SKM-1 (cell line): Measurements from ENCODE around the gene GJB5.
"Not testable (repeated sequence)": the region's sequence is repeated elsewhere in the genome, so short reads cannot be mapped to it uniquely, and the experiment has no call there.

Source experiments
- DNase-seq: peaks from one replicate; lab custom pipeline; 2025; ENCODE audit not compliant: unreplicated experiment; lab: John Stamatoyannopoulos, UW

Gene GJB5

DNA sequence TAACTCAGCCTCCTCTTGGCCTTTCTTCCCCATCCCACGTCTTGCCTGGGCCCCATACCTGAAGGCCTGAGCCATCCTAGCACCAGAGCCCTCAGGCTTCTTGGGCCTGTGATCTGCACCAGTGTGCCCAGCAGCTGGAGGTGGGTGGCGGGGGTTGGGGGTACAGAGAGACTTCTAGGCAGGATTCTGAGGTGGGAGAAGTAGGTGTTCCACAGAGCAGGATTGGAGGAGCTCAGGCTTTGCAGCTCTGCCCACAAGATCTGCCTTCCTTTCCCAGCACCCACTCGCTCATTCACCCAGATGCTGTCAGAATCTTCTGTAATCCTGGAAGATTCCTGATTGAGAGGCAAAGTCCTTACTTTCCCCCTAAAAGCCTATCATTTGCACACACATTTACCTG is 10.0 kb upstream of the GJB5 start:
- DNase-seq = no peak

DNA sequence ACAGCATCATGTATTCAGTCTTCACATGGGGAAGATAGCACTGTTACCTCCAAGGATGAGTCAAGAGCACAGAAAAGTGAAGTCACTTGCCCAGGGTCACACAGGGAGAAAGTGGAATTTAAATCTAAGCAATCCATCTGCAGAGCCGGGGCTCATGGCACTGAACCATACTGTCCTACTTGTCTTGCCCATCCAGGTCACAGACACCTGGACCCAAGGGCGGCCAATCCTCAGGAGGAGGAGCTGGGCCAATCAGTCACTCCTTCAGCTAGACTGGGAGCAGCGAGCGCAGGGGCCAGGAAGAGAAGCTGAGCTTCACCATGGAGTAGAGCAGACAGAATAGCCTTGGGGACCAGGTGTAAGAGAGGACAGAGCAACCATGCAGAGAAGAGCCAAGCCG is 9.2 kb upstream of the GJB5 start:
- no peak for DNase-seq

DNA sequence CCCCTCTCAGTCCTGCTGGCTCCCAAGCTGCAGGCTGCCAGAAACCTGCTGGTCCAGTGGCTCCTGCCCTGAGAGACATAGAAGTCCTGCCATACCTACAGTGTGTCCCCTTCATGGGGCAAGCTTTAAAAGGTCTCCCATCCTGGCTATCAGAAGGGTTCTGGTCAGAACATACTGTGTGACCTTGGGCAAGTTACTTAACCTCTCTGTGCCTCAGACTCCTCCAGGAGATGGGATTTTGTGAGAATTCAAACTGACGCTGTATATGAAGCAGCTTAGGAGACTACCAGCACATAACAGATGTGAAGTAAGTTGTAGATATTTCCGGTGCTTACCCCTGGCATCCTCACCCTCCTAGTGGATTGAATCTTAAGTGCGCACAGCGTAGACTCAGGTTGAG is 8.7 kb upstream of the GJB5 start:
- no peak for DNase-seq

DNA sequence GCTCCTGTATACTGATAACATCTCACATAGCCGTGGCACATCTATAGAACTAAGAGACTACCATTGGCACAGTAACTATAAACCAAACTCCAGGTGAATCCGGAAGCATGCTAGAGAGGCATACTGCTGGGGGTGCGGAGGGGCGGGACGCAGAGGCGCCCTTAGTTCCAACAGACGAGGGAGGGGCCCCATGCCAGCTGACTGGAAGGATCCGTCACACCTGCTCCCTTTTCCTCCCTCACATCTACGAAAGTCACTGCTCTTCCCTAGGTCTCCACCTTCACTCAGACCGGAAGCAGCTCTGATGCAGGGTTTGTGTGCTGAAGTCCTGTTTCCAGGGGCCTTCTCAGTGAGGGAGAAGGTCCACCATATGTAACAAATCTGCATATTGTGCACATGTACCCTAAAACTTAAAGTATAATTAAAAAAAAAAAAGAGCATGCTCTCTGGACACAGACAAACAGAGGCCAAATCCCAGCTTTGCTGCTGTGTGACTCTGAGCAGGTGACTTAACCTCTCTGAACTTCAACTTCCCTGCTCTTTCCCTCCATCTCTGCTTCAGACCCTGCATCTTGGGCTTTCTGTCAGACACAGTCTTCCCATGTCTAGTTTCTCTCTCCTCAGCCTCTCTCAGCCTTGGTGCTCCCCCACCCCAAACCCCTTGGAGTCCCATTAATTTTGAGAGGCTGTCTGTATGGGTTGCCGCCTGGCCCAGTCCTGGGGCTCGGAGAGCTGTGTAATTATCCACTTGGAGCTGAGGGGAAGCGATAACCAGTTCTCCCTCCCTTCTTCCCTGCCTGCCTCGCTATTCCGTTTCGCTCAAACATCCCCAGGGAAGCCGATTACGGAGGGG is 7.8 kb upstream of the GJB5 start:
- no peak for DNase-seq

DNA sequence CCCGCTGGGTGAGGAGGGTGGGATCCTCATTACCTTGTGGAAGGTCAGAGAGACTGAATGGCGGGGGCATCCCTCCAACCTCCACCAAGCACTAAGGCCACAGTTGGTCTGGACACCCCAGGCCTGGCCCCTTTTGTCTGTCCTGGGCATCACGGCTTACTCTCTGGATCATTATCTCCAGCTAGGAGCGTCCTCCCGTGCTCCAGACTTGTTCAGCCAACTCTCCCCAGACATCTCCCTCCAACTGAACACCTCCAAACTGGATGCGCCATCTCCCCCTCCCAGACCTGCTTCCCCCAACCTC is 7.3 kb upstream of the GJB5 start:
- DNase-seq = no peak

DNA sequence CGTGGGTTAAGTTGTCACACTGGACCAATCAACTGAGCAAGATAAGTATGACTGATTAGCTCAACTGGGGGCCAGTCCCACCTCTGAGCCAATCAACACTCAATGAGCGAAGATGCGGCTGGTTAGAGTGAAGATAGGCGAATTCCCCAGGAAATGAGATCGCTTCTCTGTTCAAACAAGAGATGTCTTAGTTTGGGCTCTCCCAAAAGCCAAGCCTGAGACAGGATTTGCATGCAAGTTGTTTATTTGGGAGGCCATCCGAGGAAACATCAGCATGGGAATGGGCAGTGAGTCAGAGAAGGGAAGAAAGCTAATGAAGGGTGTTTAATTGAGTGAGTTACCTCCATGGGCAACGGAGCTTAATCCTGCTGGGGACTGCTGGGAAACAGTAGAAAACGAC is 4.9 kb upstream of the GJB5 start:
- no peak for DNase-seq

DNA sequence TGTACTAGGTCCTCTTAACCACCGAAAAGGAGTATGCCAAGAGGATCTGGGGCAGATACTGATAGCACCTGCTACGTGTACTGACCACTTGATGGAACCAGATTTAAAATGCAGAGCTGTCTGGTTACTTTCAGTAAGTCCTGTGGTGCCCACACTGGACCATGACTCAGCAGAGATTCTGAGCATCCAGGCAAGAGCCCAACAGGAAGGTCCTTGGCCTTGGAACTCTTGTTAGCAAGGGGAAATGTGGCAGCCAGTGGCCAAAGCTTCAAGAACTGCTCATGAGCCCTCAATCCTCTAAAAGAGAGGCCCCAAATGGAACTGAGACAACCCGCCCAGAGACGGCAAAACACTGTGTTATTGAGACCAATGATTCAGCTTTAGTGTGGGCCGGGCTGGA is 4.2 kb upstream of the GJB5 start:
- no peak for DNase-seq

DNA sequence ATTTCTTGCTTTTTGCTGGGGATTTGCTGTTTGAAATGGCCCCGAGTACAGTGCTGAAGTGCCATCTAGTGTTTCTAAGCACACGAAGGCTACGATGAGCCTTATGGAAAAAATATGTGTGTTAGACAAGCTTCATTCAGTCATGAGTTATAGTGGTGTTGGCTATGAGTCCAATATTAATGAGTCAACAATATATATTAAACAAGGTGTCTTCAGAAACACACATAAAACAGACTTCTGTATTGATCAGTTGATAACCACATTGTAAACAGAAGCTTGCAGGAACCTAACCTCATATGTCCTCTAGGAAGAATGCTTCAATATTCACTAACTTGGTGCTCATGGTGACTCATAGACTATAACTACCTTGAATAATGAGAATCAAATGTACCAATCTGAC is 1.7 kb upstream of the GJB5 start:
- no peak for DNase-seq

DNA sequence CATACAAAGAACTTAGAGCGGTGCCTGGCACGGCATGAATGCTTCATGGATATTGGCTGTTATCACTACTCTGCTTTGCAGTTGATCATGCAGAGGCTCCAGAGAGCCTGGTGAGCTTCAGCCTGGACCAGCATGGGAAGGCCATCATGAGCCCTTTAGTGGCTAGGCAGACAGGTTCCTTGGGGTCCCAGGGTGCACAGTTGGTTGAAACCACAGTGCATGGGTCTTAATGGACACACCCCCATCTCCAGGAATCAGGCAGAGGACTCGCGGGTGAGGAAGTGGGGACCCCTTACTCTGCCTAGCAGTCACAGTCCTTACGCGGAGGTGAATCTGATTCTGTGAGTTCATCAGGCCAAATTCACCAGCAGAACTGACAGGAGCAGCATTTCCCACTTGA is 1.1 kb downstream of the GJB5 start:
- no peak for DNase-seq

DNA sequence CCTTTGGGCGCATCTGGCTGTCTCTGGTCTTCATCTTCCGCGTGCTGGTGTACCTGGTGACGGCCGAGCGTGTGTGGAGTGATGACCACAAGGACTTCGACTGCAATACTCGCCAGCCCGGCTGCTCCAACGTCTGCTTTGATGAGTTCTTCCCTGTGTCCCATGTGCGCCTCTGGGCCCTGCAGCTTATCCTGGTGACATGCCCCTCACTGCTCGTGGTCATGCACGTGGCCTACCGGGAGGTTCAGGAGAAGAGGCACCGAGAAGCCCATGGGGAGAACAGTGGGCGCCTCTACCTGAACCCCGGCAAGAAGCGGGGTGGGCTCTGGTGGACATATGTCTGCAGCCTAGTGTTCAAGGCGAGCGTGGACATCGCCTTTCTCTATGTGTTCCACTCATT is 2.5 kb downstream of the GJB5 start:
- DNase-seq = no peak

DNA sequence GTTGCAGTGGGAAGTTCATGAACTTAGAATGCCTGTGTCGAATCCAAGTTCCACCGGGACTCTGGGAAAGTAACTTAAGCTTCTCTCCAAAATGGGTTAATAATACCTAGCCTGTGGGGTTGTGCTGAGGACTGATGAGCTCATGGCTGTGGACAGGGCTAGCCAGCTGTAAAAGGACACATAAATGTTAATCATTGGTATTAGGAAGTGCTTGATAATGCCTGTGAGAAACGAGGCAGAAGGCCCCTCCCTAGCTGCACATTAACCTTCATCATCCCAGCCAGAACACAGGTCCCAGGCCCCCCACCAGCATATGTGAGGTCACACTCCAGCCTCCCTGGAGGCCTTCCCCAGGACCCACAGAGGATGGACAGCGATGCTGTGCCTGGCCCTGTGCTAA is 3.9 kb downstream of the GJB5 start:
- DNase-seq = no peak

DNA sequence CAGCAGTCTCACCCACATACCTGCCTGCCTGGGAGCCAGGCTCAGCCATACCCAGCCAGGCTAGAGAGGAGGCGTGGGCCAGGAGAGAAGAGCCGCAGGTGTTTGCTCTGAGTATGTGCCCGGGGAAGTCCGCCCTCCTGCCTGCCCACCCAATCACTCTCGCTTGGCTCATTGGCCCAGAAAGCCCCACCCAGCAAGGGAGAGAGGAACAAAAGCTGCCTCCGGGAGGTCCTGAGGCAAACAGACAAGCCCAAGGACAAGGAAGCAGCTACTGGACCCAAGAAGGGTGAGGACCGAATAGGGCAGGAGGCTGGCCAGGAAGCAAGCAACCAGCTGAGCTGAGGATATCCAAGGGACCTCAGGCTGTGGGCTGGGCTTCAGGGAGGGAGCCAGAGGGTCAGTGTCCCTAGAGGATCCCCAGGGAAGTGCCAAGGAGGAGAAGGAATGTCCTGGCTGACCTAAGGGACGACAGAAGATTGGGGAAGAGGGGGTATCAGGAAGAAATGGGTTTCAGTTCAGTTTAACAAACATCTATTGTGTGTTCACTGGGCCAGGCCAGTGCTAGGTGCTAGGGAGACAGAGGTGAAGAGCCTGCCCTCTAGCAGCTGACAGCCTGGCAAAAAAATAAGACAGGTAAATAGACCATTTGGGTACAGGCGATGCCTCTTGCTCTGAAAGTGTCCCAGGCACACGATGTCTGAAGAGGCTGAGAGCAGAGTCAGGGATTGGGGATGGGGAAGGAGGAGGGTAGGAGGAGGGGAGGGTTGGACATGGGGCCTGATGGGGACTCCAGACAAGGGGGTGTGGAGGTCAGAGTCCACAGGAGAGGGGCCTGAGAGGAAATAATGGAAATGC is 4.9 kb downstream of the GJB5 start, which contains the start of gene GJB4:
Gene GJB4 (plus strand): TSS at position 238 of the 855 bp plus-strand sequence. CDS start 1,515 bp downstream, outside the sequence.
- no peak for DNase-seq

DNA sequence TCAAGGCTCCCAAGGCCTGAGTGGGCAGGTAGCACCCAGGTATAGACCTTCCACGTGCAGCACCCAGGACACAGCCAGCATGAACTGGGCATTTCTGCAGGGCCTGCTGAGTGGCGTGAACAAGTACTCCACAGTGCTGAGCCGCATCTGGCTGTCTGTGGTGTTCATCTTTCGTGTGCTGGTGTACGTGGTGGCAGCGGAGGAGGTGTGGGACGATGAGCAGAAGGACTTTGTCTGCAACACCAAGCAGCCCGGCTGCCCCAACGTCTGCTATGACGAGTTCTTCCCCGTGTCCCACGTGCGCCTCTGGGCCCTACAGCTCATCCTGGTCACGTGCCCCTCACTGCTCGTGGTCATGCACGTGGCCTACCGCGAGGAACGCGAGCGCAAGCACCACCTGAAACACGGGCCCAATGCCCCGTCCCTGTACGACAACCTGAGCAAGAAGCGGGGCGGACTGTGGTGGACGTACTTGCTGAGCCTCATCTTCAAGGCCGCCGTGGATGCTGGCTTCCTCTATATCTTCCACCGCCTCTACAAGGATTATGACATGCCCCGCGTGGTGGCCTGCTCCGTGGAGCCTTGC is 6.4 kb downstream of the GJB5 start:
- no peak for DNase-seq

DNA sequence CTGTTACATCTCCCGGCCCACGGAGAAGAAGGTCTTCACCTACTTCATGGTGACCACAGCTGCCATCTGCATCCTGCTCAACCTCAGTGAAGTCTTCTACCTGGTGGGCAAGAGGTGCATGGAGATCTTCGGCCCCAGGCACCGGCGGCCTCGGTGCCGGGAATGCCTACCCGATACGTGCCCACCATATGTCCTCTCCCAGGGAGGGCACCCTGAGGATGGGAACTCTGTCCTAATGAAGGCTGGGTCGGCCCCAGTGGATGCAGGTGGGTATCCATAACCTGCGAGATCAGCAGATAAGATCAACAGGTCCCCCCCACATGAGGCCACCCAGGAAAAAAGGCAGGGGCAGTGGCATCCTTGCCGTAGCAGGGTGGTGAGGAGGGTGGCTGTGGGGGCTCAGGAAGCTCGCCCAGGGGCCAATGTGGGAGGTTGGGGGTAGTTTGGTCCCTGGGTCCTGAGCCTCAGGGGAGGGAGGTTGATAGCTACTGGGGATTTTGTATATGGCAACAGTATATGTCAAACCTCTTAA is 7.0 kb downstream of the GJB5 start:
- DNase-seq = no peak

DNA sequence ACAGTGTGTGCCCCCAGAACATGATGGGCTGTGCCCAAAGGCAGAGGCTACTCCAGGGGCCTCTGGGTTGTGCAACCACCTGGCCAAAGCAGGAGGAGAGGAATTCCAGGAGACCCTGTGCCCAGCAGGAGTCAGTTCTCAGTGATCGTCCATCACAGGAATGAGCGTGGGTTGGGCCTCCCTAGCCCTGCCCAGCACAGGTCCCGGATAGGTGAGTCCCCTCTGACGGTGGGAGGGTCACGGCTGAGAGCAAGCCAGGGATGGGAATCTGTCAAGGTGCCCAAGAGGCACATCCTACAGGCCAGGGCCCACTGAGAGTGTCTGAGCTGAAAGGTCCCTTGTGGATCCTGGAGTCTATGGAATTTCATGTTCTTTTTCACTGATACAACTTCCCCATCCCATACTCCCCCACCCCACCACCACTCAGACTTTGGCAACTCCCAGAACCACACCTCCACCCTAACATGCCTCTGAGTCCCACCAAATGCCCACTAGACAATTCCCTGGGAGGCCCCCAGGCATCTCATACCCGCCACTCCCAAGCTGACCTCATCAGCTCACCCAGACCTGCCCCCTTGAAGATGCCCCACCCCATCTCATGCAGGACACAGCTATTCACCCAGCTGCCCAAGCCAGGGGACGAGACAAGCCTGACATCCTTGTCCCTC is 7.8 kb downstream of the GJB5 start:
- no peak for DNase-seq

DNA sequence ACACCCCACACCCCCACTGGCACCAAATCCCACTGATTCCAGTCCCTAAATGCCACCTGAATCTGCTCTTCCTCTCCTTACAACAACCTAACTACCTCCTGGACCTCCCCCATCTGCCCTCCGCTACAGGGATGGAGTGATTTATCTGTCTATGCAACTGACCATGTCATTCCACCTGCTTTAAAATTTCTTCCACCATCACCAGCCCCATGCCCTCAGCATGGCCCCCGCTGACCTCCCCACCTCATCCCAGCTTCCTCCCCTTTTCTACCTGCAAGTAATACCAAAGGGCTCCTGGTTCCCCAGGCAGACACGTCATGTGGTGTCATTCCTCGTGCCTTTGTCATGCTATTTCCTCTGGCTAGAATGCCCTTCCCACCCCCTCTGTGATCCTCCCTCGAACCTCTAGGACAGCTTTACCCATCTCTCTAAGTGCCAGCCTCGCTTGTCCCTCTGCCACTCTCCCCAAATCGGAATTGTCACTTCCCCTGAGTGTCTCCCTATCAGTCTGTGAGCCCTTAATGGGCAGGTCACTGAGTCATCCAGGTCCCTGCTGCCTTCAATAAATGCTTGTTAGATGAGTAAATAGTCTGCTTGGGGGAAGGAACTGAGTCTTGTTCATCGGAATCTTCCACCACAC is 8.4 kb downstream of the GJB5 start:
- no peak for DNase-seq

DNA sequence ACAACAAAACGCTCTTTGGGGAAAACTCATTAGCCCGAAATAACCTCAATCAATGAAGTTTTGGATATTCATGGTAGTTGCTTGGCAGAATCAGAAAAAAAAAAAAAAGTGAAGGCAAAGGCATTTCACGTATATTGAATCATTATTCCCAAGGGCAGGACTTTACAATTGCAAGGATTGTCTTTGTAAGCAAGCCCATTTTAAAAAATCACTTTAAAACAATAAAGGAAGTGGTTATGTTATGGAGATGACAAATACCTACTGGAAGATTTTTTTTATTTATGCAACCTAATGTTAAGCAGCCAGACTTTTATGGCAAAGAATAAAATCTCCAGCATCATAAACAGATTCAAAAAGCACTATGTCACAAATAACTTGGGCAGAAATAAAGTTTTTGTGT is 14.0 kb downstream of the GJB5 start:
- DNase-seq = no peak

DNA sequence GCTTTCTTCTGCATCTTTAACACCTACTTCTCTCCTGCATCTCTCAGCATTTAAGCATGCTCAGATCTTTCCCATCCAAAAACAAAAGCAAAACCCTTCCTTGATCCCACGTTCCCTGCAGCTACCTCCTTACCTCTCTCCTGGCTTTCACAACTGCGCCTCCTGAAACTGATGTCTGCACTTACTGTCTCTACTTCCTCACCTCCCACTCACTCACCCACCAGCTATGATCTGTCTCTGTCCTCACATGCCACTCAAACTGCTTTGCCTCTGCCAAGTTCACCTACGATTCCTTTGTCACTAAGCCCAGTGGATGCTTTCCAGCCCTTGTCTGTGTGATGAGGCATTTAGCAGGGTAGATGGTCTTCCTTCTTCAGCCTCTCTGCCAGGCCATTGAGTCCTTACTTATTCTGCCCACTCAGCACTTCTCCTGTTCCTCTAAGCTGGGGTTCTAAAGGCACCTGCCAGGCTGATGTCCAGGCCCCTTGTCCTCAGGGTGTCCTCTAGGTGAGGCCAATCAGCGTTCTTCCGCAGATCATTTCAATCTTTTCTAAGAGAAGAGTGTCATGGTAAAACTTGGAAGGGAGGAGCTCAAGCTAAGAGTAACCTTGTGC is 16.2 kb downstream of the GJB5 start:
- DNase-seq = no peak

DNA sequence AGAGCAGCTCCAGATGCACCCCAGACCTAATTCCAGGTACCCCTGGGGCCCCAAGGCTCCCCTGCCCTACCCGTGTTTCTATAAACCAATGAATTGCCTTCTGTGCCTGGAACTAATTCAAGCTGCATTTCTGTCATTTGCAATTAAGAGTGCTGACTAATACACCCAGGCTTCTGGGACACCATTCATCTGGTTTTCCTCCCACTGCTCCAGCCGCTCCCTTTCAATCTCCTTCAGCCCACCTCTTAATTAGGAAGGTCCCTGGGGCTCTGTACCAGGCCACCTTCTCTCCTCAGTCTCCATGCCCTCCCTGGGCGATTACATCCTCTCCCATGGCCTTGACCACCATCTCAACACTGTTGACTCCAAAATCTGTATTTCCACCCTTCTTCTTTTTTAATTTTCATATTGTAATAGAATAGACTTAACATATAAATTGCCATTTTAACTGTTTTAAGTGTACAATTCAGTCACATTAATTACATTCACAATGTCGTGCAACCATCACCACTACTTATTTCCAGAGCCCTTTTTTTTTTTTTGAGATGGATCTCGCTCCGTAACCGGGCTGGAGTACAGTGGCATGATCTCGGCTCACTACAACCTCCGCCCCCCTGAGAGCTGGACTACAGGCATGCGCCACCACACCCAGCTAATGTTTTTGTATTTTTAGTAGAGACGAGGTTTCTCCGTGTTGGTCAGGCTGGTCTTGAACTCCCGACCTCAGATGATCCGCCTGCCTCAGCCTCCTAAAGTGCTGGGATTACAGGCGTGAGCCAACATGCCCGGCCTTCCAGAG is 16.9 kb downstream of the GJB5 start:
- DNase-seq = no peak

DNA sequence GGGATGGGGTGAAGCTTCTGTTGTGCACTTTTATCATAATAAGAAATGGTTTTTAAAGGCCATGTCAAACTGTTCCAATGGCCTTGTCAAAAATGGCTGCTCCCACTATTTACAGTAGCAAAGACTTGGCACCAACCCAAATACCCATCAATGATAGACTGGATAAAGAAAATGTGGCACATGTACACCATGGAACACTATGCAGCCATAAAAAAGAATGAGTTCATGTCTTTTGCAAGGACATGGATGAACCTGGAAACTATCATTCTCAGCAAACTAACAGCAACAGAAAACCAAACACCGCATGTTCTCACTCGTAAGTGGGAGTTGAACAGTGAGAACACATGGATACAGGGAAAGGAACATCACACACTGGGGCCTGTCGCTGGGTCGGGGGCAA is 18.3 kb downstream of the GJB5 start:
- not testable (repeated sequence) for DNase-seq
